ENCODE measurements around the gene CTDSP2.

The CTDSP2 gene

DNA sequence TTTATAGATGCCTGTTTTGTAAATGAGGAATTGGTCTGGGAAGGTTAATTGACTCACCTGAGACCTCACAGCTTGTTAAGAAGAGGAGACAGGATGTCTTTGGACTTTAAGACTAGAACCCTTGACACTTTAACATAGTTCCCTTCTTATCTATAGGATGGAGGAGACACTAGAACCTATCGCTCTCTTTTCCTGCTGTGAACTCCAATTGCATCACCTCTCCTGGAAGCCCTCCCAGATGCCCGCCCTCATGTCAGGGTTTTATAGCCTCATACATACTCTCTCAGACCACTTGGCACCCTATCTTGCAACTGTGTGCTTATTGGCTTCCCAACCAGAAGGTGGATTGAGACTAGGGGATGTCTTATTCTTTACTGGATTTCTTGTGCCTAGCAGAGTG lies 2.5 kb upstream of the CTDSP2 start:
- no peak overlapping the region for H3K27ac ChIP-seq
- no peak for TF ChIP-seq ZFX (IDR thresholded peaks at IDR 0.05; ENCODE audit: borderline replicate concordance)
- TF ChIP-seq, protein P1, sequence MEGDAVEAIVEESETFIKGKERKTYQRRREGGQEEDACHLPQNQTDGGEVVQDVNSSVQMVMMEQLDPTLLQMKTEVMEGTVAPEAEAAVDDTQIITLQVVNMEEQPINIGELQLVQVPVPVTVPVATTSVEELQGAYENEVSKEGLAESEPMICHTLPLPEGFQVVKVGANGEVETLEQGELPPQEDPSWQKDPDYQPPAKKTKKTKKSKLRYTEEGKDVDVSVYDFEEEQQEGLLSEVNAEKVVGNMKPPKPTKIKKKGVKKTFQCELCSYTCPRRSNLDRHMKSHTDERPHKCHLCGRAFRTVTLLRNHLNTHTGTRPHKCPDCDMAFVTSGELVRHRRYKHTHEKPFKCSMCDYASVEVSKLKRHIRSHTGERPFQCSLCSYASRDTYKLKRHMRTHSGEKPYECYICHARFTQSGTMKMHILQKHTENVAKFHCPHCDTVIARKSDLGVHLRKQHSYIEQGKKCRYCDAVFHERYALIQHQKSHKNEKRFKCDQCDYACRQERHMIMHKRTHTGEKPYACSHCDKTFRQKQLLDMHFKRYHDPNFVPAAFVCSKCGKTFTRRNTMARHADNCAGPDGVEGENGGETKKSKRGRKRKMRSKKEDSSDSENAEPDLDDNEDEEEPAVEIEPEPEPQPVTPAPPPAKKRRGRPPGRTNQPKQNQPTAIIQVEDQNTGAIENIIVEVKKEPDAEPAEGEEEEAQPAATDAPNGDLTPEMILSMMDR (IDR thresholded peaks at IDR 0.05) = no peak

DNA sequence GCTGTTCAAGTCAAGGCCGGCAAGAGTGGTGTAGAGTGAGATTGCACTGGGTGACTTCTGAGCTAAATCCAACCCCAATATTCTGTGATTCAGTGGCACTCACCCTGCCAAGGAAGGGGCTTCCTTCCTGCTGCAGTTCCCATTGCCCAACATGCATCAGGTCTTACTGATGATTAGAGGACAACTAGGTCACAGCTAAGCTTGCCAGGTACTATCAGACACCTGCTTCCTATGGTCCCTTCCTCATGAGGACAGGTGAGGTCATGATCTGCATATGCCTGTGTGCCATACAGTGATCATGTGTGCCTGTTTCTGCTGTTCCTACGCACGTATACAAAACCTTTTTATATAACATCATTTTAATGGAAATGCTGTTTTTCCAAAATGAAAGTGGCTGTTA lies 1.7 kb upstream of the CTDSP2 start:
- H3K27ac ChIP-seq = no peak overlapping the region
- TF ChIP-seq, protein P1 (IDR thresholded peaks at IDR 0.05) = no peak
- no peak for TF ChIP-seq ZFX (IDR thresholded peaks at IDR 0.05; ENCODE audit: borderline replicate concordance)

DNA sequence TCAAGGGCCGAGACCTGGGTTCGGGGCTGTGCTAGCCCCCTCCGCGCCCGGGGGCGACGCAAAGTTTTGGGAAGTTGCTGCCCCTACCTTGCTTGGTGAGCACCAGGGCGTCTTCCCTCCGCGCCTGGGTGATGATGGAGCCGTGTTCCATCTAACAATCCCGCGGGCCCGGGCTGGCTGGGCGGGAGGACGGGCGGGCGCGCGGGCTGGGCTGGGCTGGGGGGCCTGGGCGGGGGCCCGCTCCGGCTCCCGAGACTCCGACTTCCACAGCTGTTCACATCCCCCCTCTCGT lies 298 bp downstream of the CTDSP2 start:
- TF ChIP-seq, protein P1 (IDR thresholded peaks at IDR 0.05) = no peak
- no peak for TF ChIP-seq ZFX (IDR thresholded peaks at IDR 0.05; ENCODE audit: borderline replicate concordance)
- peak overlapping the region; percentile 91 for H3K27ac ChIP-seq

- H3K27ac ChIP-seq = peak overlapping the region; percentile 91
- no peak for TF ChIP-seq ZFX (IDR thresholded peaks at IDR 0.05; ENCODE audit: borderline replicate concordance)
- TF ChIP-seq, protein P1 (IDR thresholded peaks at IDR 0.05) = no peak
Observed at GRCh38 chr12:57845478-57846284, 848 bp downstream of the CTDSP2 start.

- TF ChIP-seq ZFX (IDR thresholded peaks at IDR 0.05; ENCODE audit: borderline replicate concordance) = no peak
- TF ChIP-seq, protein P1 (IDR thresholded peaks at IDR 0.05) = no peak
- peak overlapping the region; percentile 91 for H3K27ac ChIP-seq
Observed at GRCh38 chr12:57844709-57845477, 1.6 kb downstream of the CTDSP2 start.

- no peak overlapping the region for H3K27ac ChIP-seq
- TF ChIP-seq, protein P1 (IDR thresholded peaks at IDR 0.05) = no peak
- no peak for TF ChIP-seq ZFX (IDR thresholded peaks at IDR 0.05; ENCODE audit: borderline replicate concordance)
Observed at GRCh38 chr12:57842342-57843294, 3.9 kb downstream of the CTDSP2 start.

Data from 22Rv1 (cell line).